ENCODE data around the gene XPC.
"Not testable (repeated sequence)": the region's sequence is repeated elsewhere in the genome, so short reads cannot be mapped to it uniquely, and the experiment has no call there.

Gene XPC

GRCh38 chr3:14120111-14120920 is 58.1 kb downstream of the XPC start:
- ATAC-seq = no peak
- H3K27me3 Mint-ChIP-seq = no peaks in the 10 kb centered on the region
- no peaks in the 10 kb centered on the region for H3K9me3 Mint-ChIP-seq
- H3K4me3 Mint-ChIP-seq = no peak overlapping the region
- peaks cover 47% of the 10 kb centered on the region for H3K36me3 Mint-ChIP-seq
- H3K27ac Mint-ChIP-seq = no peak overlapping the region
- H3K4me1 Mint-ChIP-seq = peaks cover 28% of the 10 kb centered on the region

GRCh38 chr3:14119651-14120050 is 58.8 kb downstream of the XPC start:
- Mint-ChIP-seq H3K4me3 (no peak overlapping the region), H3K36me3 (peaks cover 53% of the 10 kb centered on the region), H3K27me3 (no peaks in the 10 kb centered on the region), H3K4me1 (peaks cover 28% of the 10 kb centered on the region), H3K27ac (no peak overlapping the region), H3K9me3 (no peaks in the 10 kb centered on the region)
- no peak for ATAC-seq

- Mint-ChIP-seq H3K36me3 (peaks cover 61% of the 10 kb centered on the region), H3K27me3 (no peaks in the 10 kb centered on the region), H3K9me3 (no peaks in the 10 kb centered on the region), H3K4me1 (peaks cover 26% of the 10 kb centered on the region), H3K4me3 (no peak overlapping the region), H3K27ac (no peak overlapping the region)
- ATAC-seq = no peak
Observed at GRCh38 chr3:14118400-14119381, 59.7 kb downstream of the XPC start.

- Mint-ChIP-seq H3K4me3 (no peak overlapping the region), H3K4me1 (peaks cover 17% of the 10 kb centered on the region), H3K9me3 (no peaks in the 10 kb centered on the region), H3K27me3 (no peaks in the 10 kb centered on the region), H3K27ac (no peak overlapping the region), H3K36me3 (peaks cover 68% of the 10 kb centered on the region)
- no peak for ATAC-seq
Observed at GRCh38 chr3:14117468-14118399, 60.7 kb downstream of the XPC start.

DNA sequence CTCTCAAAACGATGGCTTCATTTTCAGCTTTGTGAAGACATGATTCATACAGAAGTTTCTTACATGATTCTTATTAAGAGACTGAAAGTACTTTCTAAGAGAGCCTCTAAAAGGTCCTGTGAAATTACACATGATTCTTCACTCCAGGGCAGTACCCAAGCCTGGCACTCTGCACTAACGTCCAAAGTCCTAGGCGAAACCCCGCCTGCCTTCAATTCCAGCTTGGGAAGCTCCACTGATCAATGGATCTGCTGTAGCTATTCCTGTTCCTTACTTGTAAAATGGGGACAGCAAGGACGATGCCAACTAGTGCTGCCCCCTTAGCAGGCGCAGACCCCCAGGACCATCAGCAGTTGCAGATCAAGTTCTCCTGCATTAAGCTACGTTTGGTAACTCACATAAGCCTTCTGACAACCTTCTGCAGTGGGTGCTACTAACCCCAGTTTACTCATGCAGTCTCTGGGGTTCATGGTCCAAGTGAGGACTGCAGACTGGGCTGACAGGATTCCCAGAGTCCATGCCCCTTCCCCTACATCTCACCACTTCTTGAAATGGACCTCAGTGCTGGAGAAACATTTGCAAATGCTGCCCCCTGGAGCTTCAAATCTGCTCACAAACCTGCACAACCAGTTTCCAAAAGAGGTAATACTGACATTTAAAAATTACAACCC is 64.3 kb downstream of the XPC start:
- peaks cover 60% of the 10 kb centered on the region for H3K36me3 Mint-ChIP-seq
- ATAC-seq = no peak
- no peaks in the 10 kb centered on the region for H3K27me3 Mint-ChIP-seq
- no peak overlapping the region for H3K4me3 Mint-ChIP-seq
- no peaks in the 10 kb centered on the region for H3K9me3 Mint-ChIP-seq
- H3K4me1 Mint-ChIP-seq = no peaks in the 10 kb centered on the region
- no peak overlapping the region for H3K27ac Mint-ChIP-seq

DNA sequence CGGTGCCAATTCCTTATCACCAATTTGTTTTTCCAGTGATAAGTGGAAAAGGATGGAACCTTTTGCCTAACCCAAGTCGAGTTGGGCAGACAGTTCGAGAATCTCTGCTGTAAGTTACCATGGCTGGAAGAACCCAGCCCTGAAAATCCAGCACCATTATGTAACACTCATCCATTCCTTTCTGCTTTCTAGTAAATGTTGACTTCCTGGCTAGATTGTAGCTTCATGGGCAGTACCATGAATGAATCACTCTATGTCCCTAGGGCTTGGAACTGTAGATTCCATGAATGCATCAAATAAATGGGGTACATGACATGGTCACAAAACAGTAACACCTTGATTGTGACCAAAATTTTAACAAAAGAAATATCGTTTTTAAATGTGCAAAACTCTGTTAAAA is 67.7 kb downstream of the XPC start:
- ATAC-seq = no peak
- H3K4me3 Mint-ChIP-seq = no peak overlapping the region
- no peaks in the 10 kb centered on the region for H3K9me3 Mint-ChIP-seq
- H3K27ac Mint-ChIP-seq = no peak overlapping the region
- H3K27me3 Mint-ChIP-seq = no peaks in the 10 kb centered on the region
- no peaks in the 10 kb centered on the region for H3K4me1 Mint-ChIP-seq
- peaks cover 46% of the 10 kb centered on the region for H3K36me3 Mint-ChIP-seq

DNA sequence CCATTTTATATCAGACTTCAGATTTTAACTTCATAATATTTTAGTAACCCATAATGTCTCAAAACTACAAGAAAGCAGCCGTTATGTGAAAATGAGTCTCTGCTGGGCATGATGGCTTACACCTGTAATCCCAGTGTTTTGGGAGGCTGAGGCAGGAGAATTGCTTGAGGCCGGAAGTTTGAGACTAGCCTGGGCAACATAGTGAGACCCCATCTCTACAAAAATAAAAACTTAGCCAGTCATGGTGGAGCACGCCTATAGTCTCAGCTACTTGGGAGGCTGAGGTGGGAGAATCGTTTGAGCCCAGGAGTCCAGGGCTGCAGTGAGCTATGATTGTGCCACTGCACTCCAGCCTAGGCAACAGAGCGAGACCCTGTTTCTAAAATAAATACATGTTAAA is 68.6 kb downstream of the XPC start:
- not testable (repeated sequence) for H3K4me3 Mint-ChIP-seq

DNA sequence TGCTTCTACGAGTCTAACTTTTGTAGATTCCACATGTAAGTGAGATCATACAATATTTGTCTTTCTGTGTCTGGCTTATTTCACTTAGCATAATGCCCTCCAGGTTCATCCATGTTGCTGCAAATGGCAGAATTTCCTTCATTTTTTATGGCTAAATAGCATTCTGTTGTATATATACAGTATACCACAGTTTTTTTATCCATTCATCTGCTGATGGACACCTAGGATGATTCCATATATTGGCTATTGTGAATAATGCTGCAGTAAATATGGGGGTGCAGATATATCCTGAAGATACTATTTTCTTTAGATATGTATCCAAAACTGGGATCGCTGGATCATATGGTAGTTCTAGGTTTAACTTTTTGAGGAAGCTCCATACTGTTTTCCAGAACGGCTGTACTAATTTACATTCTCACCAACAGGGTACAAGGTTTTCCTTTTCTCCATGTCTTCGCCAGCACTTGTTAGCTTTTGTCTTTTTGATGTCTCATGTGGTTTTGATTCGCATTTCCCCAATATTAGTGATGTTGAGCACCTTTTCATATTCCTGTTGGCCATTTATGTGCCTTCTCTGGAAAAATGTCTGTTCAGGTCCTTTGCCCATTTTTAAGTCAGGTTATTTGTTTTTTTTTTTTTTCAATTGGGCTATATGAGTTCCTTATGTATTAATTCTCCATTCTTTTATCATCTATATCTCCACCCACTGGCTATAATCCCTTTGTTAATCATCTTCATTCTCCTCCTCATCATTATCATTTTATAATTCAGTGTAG is 80.6 kb downstream of the XPC start:
- Mint-ChIP-seq H3K36me3 (no peaks in the 10 kb centered on the region), H3K27me3 (peaks cover 31% of the 10 kb centered on the region), H3K27ac (no peak overlapping the region), H3K4me3 (no peak overlapping the region), H3K4me1 (no peaks in the 10 kb centered on the region), H3K9me3 (peaks cover 8% of the 10 kb centered on the region)
- no peak for ATAC-seq

More for the DNA sequence above, 68.6 kb downstream of the XPC start:
- ATAC-seq, H3K9me3 Mint-ChIP-seq, H3K27ac Mint-ChIP-seq, H3K4me1 Mint-ChIP-seq, H3K27me3 Mint-ChIP-seq: not testable (repeated sequence)
- H3K36me3 Mint-ChIP-seq = peaks cover 41% of the 10 kb centered on the region

- no peak for ATAC-seq
- Mint-ChIP-seq H3K36me3 (no peaks in the 10 kb centered on the region), H3K27ac (no peak overlapping the region), H3K4me1 (no peaks in the 10 kb centered on the region), H3K27me3 (peaks cover 31% of the 10 kb centered on the region), H3K4me3 (no peak overlapping the region), H3K9me3 (peaks cover 8% of the 10 kb centered on the region)
Observed at GRCh38 chr3:14096742-14097141, 81.7 kb downstream of the XPC start.
